H9 (cell line): Measurements from ENCODE around the gene ANO9. TPM values are rescaled to one million over a fixed set of nuclear protein-coding genes. Genes with fewer than 3 reads are reported as not detected.

Experiments used
- DNase-seq: peaks from one replicate; pipeline ENCODE4 v3.0.0-alpha.2; 2017
- H2AFZ ChIP-seq: one replicate; pipeline ENCODE4 v1.6.1; 2013; ENCODE audit warnings: mild to moderate bottlenecking, low read length, control low read depth, moderate library complexity
- H2AK5ac ChIP-seq: 2 replicates; pipeline ENCODE4 v1.6.1; 2013; ENCODE audit warnings: low read length, control low read depth, mixed read lengths; ENCODE audit not compliant: insufficient read length
- H2BK120ac ChIP-seq: one replicate; pipeline ENCODE4 v1.6.1; 2013; ENCODE audit warnings: low read depth, mild to moderate bottlenecking, low read length, control low read depth, inconsistent platforms; ENCODE audit not compliant: poor library complexity, severe bottlenecking
- H2BK12ac ChIP-seq: 2 replicates; pipeline ENCODE4 v1.6.1; 2013; ENCODE audit warnings: low read length, control low read depth, mixed read lengths, low read depth; ENCODE audit not compliant: insufficient read length
- H2BK15ac ChIP-seq: 2 replicates; pipeline ENCODE4 v1.6.1; 2013; ENCODE audit warnings: low read depth, low read length, control low read depth
- H2BK20ac ChIP-seq: one replicate; pipeline ENCODE4 v1.6.1; 2013; ENCODE audit warnings: low read depth, mild to moderate bottlenecking, low read length, control low read depth, inconsistent platforms; ENCODE audit not compliant: poor library complexity, severe bottlenecking
- H2BK5ac ChIP-seq: 2 replicates; pipeline ENCODE4 v1.6.1; 2013; ENCODE audit warnings: low read length, control low read depth, mixed read lengths; ENCODE audit not compliant: insufficient read length
- H3K14ac ChIP-seq: 2 replicates; pipeline ENCODE4 v1.6.1; 2013; ENCODE audit warnings: low read length, control low read depth; ENCODE audit not compliant: insufficient read depth
- H3K18ac ChIP-seq: 2 replicates; pipeline ENCODE4 v1.6.1; 2013; ENCODE audit warnings: low read depth, mild to moderate bottlenecking, mixed read lengths, low read length, control low read depth; ENCODE audit not compliant: insufficient read length
- H3K23ac ChIP-seq: 2 replicates; pipeline ENCODE4 v1.6.1; 2013; ENCODE audit warnings: low read length, control low read depth, mixed read lengths, low read depth; ENCODE audit not compliant: insufficient read length
- H3K23me2 ChIP-seq: 2 replicates; pipeline ENCODE4 v1.6.1; 2013; ENCODE audit warnings: low read depth, mild to moderate bottlenecking, mixed read lengths, low read length, control low read depth; ENCODE audit not compliant: insufficient read length, poor library complexity, severe bottlenecking
- H3K27ac ChIP-seq: 2 replicates; pipeline ENCODE4 v1.5.1; 2013; ENCODE audit warnings: low read length, control low read depth, mixed read lengths, low read depth; ENCODE audit not compliant: insufficient read length
- H3K27me3 ChIP-seq: 2 replicates; pipeline ENCODE4 v1.6.1; 2013; ENCODE audit warnings: low read length, control low read depth, inconsistent platforms; ENCODE audit not compliant: insufficient read depth
- H3K4ac ChIP-seq: 2 replicates; pipeline ENCODE4 v1.6.1; 2013; ENCODE audit warnings: low read depth, mild to moderate bottlenecking, control low read depth, inconsistent platforms, low read length, moderate library complexity
- H3K4me1 ChIP-seq: 2 replicates; pipeline ENCODE4 v1.6.1; 2013; ENCODE audit warnings: low read length, control low read depth, inconsistent platforms; ENCODE audit not compliant: insufficient read depth
- H3K4me2 ChIP-seq: 2 replicates; pipeline ENCODE4 v1.6.1; 2013; ENCODE audit warnings: low read length, control low read depth, mixed read lengths; ENCODE audit not compliant: insufficient read length, insufficient read depth
- H3K56ac ChIP-seq: 2 replicates; pipeline ENCODE4 v1.6.1; 2013; ENCODE audit warnings: low read depth, mild to moderate bottlenecking, mixed read lengths, low read length, control low read depth; ENCODE audit not compliant: insufficient read length
- H3K79me1 ChIP-seq: 2 replicates; pipeline ENCODE4 v1.6.1; 2013; ENCODE audit warnings: low read depth, mild to moderate bottlenecking, moderate library complexity, low read length, control low read depth, inconsistent platforms; ENCODE audit not compliant: insufficient read depth, poor library complexity, severe bottlenecking
- H3K79me2 ChIP-seq: 2 replicates; pipeline ENCODE4 v1.6.1; 2013; ENCODE audit warnings: low read length, control low read depth, inconsistent platforms; ENCODE audit not compliant: insufficient read depth
- H3K9ac ChIP-seq: 2 replicates; pipeline ENCODE4 v1.6.1; 2013; ENCODE audit warnings: low read length, control low read depth, mixed read lengths; ENCODE audit not compliant: insufficient read length; ENCODE audit errors: extremely low read depth
- H3K9me3 ChIP-seq: one replicate; pipeline ENCODE4 v1.6.1; 2013; ENCODE audit warnings: low read depth, low read length, inconsistent platforms; ENCODE audit not compliant: control insufficient read depth
- H3T11ph ChIP-seq: one replicate; pipeline ENCODE4 v1.6.1; 2013; ENCODE audit warnings: mild to moderate bottlenecking, low read length, control low read depth, inconsistent platforms
- H4K20me1 ChIP-seq: one replicate; pipeline ENCODE4 v1.6.1; 2013; ENCODE audit not compliant: control insufficient read depth, insufficient read length, insufficient read depth
- H4K5ac ChIP-seq: 2 replicates; pipeline ENCODE4 v1.6.1; 2013; ENCODE audit warnings: low read depth, mild to moderate bottlenecking, mixed read lengths, low read length, control low read depth; ENCODE audit not compliant: insufficient read length
- H4K8ac ChIP-seq: replicated peaks from 2 replicates; pipeline ENCODE4 v1.6.1; 2013; ENCODE audit warnings: low read length, control low read depth, mixed read lengths, low read depth; ENCODE audit not compliant: insufficient read length
- H4K91ac ChIP-seq: 2 replicates; pipeline ENCODE4 v1.6.1; 2013; ENCODE audit warnings: low read depth, mild to moderate bottlenecking, moderate library complexity, mixed read lengths, low read length, control low read depth; ENCODE audit not compliant: insufficient read length
- H3K27ac Mint-ChIP-seq, 3 experiments: 2 replicates in 2 of 3; 3 replicates in 1 of 3; pipeline ENCODE4 v1.8.0; 2020 to 2021; ENCODE audit warnings: mixed read lengths in 3 of 3, mild to moderate bottlenecking in 1 of 3, moderate library complexity in 1 of 3
- H3K27me3 Mint-ChIP-seq: 2 replicates; pipeline ENCODE4 v1.8.0; 2021; ENCODE audit warnings: low read depth, mild to moderate bottlenecking, moderate library complexity, mixed read lengths
- H3K36me3 Mint-ChIP-seq, 3 experiments: 2 replicates in 2 of 3; 3 replicates in 1 of 3; pipeline ENCODE4 v1.8.0; 2020 to 2021; ENCODE audit warnings: low read depth in 3 of 3, mixed read lengths in 3 of 3; ENCODE audit not compliant: insufficient read depth in 1 of 3
- H3K4me1 Mint-ChIP-seq, 2 experiments: 2 replicates each; pipeline ENCODE4 v1.8.0; 2020; ENCODE audit warnings: mixed read lengths in 2 of 2
- H3K4me3 Mint-ChIP-seq, 2 experiments: 2 replicates in 1 of 2; 3 replicates in 1 of 2; pipeline ENCODE4 v1.8.0; 2020 to 2021; ENCODE audit warnings: mild to moderate bottlenecking in 2 of 2, mixed read lengths in 2 of 2, moderate library complexity in 1 of 2
- H3K9me3 Mint-ChIP-seq, 2 experiments: 2 replicates in 1 of 2; 3 replicates in 1 of 2; pipeline ENCODE4 v1.8.0; 2020; ENCODE audit warnings: mild to moderate bottlenecking in 2 of 2, mixed read lengths in 2 of 2, moderate library complexity in 1 of 2
- WGBS: extraction: QIAGEN DNeasy Blood & Tissue Kit; methylation state at CpG from one replicate; pipeline ENCODE4 v1.1.7; 2013; ENCODE audit warnings: missing lambda C conversion rate, low lambda C conversion rate, mixed read lengths; ENCODE audit not compliant: insufficient read length; ENCODE audit errors: extremely low coverage; 5-methylcytosine and 5-hydroxymethylcytosine counted together
- total RNA-seq: library from RNA; stranded (reverse); gene quantifications from 2 replicates; pipeline ENCODE4 v1.2.1, GENCODE V29; 2021
- TF ChIP-seq, protein P1 (sequence below): fragments of 200-600 bp; sonication (generic); conservative IDR thresholded peaks from 3 replicates; pipeline ENCODE4 v1.8.0; 2021; ENCODE audit warnings: antibody characterized with exemption, mild to moderate bottlenecking

The ANO9 gene
- total RNA-seq, 1 experiment from 2014 or later: 13.1 TPM

GRCh38 chr11:385594-386351, 56.0 kb downstream of the ANO9 start:
- peaks cover 9% of the 10 kb centered on the region in 2 experiments for H3K9me3 Mint-ChIP-seq
- H3K79me1 ChIP-seq: no peaks in the 10 kb centered on the region
- H3K4me1 ChIP-seq: no peaks in the 10 kb centered on the region; the same call in 1 of the 2 replicates
- H3K4ac ChIP-seq: no peak overlapping the region
- H3K27ac Mint-ChIP-seq: no peak overlapping the region
- H2BK5ac ChIP-seq: no peak overlapping the region
- H4K5ac ChIP-seq: no peak overlapping the region
- H3K27me3 Mint-ChIP-seq: peaks cover 14% of the 10 kb centered on the region
- TF ChIP-seq, protein P1, sequence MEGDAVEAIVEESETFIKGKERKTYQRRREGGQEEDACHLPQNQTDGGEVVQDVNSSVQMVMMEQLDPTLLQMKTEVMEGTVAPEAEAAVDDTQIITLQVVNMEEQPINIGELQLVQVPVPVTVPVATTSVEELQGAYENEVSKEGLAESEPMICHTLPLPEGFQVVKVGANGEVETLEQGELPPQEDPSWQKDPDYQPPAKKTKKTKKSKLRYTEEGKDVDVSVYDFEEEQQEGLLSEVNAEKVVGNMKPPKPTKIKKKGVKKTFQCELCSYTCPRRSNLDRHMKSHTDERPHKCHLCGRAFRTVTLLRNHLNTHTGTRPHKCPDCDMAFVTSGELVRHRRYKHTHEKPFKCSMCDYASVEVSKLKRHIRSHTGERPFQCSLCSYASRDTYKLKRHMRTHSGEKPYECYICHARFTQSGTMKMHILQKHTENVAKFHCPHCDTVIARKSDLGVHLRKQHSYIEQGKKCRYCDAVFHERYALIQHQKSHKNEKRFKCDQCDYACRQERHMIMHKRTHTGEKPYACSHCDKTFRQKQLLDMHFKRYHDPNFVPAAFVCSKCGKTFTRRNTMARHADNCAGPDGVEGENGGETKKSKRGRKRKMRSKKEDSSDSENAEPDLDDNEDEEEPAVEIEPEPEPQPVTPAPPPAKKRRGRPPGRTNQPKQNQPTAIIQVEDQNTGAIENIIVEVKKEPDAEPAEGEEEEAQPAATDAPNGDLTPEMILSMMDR: no peak
- no peak overlapping the region for H2BK12ac ChIP-seq
- H3K79me2 ChIP-seq: no peaks in the 10 kb centered on the region
- H3K18ac ChIP-seq: no peak overlapping the region
- H3K14ac ChIP-seq: no peak overlapping the region; the same call in 1 of the 2 replicates
- no peak overlapping the region for H4K91ac ChIP-seq
- WGBS: no CpG with 5 or more reads among the region's 19 CpGs
- H3K27ac ChIP-seq: no peak overlapping the region
- H2BK20ac ChIP-seq: no peak overlapping the region
- no peak overlapping the region for H3K9ac ChIP-seq
- no peak overlapping the region for H2BK15ac ChIP-seq
- H3K9me3 ChIP-seq: peaks cover 13% of the 10 kb centered on the region
- peaks cover 7 to 13% (median 11%) of the 10 kb centered on the region in 3 experiments for H3K36me3 Mint-ChIP-seq
- peaks cover 2 to 7% of the 10 kb centered on the region in 2 experiments; a peak in 2 of 4 replicates for H3K4me1 Mint-ChIP-seq
- H3K23ac ChIP-seq: no peak overlapping the region
- no peak overlapping the region for H3T11ph ChIP-seq
- H2AFZ ChIP-seq: no peak overlapping the region
- H4K8ac ChIP-seq: no peak overlapping the region
- no peak overlapping the region for H2AK5ac ChIP-seq
- no peak for DNase-seq
- H3K23me2 ChIP-seq: no peaks in the 10 kb centered on the region
- no peak overlapping the region for H3K56ac ChIP-seq
- H4K20me1 ChIP-seq: no peaks in the 10 kb centered on the region
- H3K4me2 ChIP-seq: no peak overlapping the region
- H2BK120ac ChIP-seq: no peak overlapping the region
- H3K4me3 Mint-ChIP-seq: no peak overlapping the region
- no peaks in the 10 kb centered on the region; the same call in 1 of the 2 replicates for H3K27me3 ChIP-seq
